HG03457 (cell line): ENCODE data around the gene CEL.

Experiments used
- ATAC-seq: cut with Tn5 transposase; IDR thresholded peaks from one replicate; pipeline ENCODE4 v1.9.1; 2021; ENCODE audit warnings: moderate number of reproducible peaks; ENCODE audit not compliant: unreplicated experiment

The CEL gene

GRCh38 chr9:133101356-133102189 lies 39.8 kb downstream of the CEL start:
- ATAC-seq = no peak

GRCh38 chr9:133102190-133103021 lies 40.6 kb downstream of the CEL start:
- no peak for ATAC-seq

GRCh38 chr9:133103183-133103986 lies 41.6 kb downstream of the CEL start:
- no peak for ATAC-seq

- ATAC-seq = no peak
Observed at GRCh38 chr9:133103987-133104505, 42.3 kb downstream of the CEL start.

GRCh38 chr9:133104718-133105460 lies 43.1 kb downstream of the CEL start:
- ATAC-seq = no peak

- no peak for ATAC-seq
Observed at GRCh38 chr9:133105461-133105770, 43.6 kb downstream of the CEL start.

GRCh38 chr9:133106511-133107244 lies 44.9 kb downstream of the CEL start:
- ATAC-seq = no peak

GRCh38 chr9:133107245-133107722 lies 45.5 kb downstream of the CEL start:
- no peak for ATAC-seq

GRCh38 chr9:133107961-133108793 lies 46.4 kb downstream of the CEL start:
- no peak for ATAC-seq

- ATAC-seq = no peak
Observed at GRCh38 chr9:133108794-133109641, 47.2 kb downstream of the CEL start.

GRCh38 chr9:133109931-133110650 lies 48.3 kb downstream of the CEL start:
- ATAC-seq = no peak

- ATAC-seq = no peak
Observed at GRCh38 chr9:133111808-133112662, 50.3 kb downstream of the CEL start.

GRCh38 chr9:133112663-133113026 lies 50.9 kb downstream of the CEL start:
- no peak for ATAC-seq

GRCh38 chr9:133113163-133113948 lies 51.6 kb downstream of the CEL start:
- no peak for ATAC-seq
